ENCODE data around the gene GJB4. TPM values are rescaled to one million over a fixed set of nuclear protein-coding genes. Genes with fewer than 3 reads are reported as not detected.
A peak's percentile ranks its signal among the peaks of the same experiment; 100 is the strongest.

GJB4 gene
- total and polyA plus RNA-seq, 3 donors from 2014 or later = not detected

DNA sequence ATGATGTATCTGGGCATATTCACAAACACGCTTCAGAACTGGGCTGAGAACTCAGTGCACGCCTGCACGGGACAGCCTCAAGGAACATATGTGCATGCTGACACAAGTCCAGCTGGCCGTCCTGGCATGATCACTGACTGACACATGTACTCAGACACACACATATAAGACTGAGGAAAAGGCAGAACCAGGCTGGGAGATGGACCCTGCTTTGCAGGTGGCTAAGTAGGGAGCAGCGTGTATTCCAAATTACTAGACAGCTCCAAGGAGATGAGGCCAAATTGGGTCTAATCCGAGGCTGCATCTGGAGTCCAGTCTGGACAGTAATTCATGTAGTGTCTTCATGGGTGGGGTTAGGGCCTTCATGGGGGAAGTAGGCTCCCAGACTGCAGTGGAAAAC, 46.1 kb upstream of the GJB4 start:
- H3K36me3 ChIP-seq (ENCODE audit: low read depth, missing control alignments) = no peaks in the 10 kb centered on the region
- DNase-seq = peak; percentile 44
- WGBS, 2 donors = 59 to 71% methylated on average over 6 of the region's 6 CpGs
- intact Hi-C loops (cut with DNase I; ENCODE audit: low total_unique reads) = no loop called here
- no peak overlapping the region for H3K4me3 ChIP-seq
- H3K27me3 ChIP-seq = no peaks in the 10 kb centered on the region
- no peak overlapping the region for H3K27ac ChIP-seq
- H3K4me1 ChIP-seq = no peaks in the 10 kb centered on the region
- no peak for TF ChIP-seq CTCF (IDR thresholded peaks at IDR 0.05)
- TF ChIP-seq POLR2A (IDR thresholded peaks at IDR 0.05) = no peak
- no peaks in the 10 kb centered on the region for H3K9me3 ChIP-seq

- WGBS, 2 donors = 46 to 55% methylated on average over 3 of the region's 3 CpGs
- DNase-seq = no peak
- H3K36me3 ChIP-seq (ENCODE audit: low read depth, missing control alignments) = no peaks in the 10 kb centered on the region
- intact Hi-C loops (cut with DNase I; ENCODE audit: low total_unique reads) = no loop called here
- H3K27ac ChIP-seq = no peak overlapping the region
- no peaks in the 10 kb centered on the region for H3K27me3 ChIP-seq
- TF ChIP-seq CTCF (IDR thresholded peaks at IDR 0.05) (no peak), POLR2A (IDR thresholded peaks at IDR 0.05) (no peak)
- no peaks in the 10 kb centered on the region for H3K9me3 ChIP-seq
- no peak overlapping the region for H3K4me3 ChIP-seq
- H3K4me1 ChIP-seq = no peaks in the 10 kb centered on the region
Measured at GRCh38 chr1:34714386-34714785, 45.2 kb upstream of the GJB4 start.

GRCh38 chr1:34715139-34715538, 44.4 kb upstream of the GJB4 start:
- no peak for TF ChIP-seq POLR2A (IDR thresholded peaks at IDR 0.05)
- no peak for TF ChIP-seq CTCF (IDR thresholded peaks at IDR 0.05)
- WGBS, 2 donors = 88 to 93% methylated on average over 3 of the region's 3 CpGs
- intact Hi-C loops (cut with DNase I; ENCODE audit: low total_unique reads) = no loop called here
- Histone ChIP-seq H3K4me1 (no peaks in the 10 kb centered on the region), H3K36me3 (ENCODE audit: low read depth, missing control alignments) (no peaks in the 10 kb centered on the region), H3K27ac (no peak overlapping the region), H3K4me3 (no peak overlapping the region), H3K27me3 (no peaks in the 10 kb centered on the region), H3K9me3 (no peaks in the 10 kb centered on the region)
- DNase-seq = no peak

DNA sequence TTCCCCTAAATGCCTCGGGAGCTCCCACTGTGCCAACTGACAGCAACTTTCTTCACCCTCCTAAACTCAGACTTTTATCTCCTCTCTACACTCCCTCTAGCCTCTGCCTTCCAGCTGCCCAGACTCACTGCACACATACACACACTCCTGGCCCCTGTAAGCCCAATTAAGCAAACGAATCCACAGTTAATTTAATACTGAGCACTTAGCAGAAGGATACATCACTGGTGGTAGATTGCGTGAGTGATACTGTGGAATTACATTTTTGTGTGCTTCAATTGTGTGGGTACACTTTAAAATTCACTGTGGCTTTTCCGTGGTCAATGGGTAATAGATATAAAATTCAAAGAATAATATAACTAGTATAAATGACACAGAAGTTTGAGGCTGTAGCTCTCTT, 38.3 kb upstream of the GJB4 start:
- no peaks in the 10 kb centered on the region for H3K9me3 ChIP-seq
- no peak overlapping the region for H3K4me3 ChIP-seq
- no peaks in the 10 kb centered on the region for H3K27me3 ChIP-seq
- H3K4me1 ChIP-seq = no peaks in the 10 kb centered on the region
- intact Hi-C loops (cut with DNase I; ENCODE audit: low total_unique reads) = no loop called here
- WGBS, 2 donors = 72 to 75% methylated on average over 4 of the region's 4 CpGs
- TF ChIP-seq CTCF (IDR thresholded peaks at IDR 0.05) (no peak), POLR2A (IDR thresholded peaks at IDR 0.05) (no peak)
- H3K27ac ChIP-seq = no peak overlapping the region
- no peaks in the 10 kb centered on the region for H3K36me3 ChIP-seq (ENCODE audit: low read depth, missing control alignments)
- DNase-seq = no peak

DNA sequence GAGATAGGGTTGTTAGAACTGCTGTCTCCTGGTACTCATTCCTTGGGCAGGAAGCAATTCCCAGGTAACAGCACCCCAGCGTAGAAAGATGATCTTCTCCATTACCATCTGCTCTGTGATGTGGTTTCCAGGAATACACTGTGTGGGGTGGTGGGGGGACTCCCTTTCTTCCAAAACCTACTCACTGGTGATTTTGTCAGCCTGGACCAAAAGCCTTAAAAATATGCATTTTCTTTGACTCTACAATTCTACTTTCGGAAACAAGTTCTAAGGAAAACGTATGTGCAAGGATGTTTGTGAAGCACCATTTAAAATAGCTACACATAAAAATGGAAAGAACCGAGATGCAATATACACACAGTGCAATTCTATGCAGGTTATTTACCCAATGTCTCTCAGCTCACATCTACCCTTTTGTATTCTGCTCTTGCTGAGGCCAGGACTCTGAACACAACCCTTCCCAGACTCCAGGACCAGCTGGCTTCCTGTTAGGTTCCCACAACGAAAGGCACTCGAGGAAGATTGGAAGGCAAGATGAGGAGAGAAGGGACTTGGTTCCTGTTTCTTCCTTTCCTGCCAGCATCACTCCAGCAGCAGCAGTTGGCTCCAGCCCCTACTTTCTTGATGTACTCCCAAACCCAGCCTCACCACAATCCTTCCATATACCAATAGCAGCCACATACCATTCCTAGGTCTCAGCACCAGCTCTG, 37.7 kb upstream of the GJB4 start:
- H3K27me3 ChIP-seq = no peaks in the 10 kb centered on the region
- 81 to 82% methylated on average over 6 of the region's 6 CpGs for WGBS, 2 donors
- intact Hi-C loops (cut with DNase I; ENCODE audit: low total_unique reads) = no loop called here

More for the DNA sequence above, 37.7 kb upstream of the GJB4 start:
- H3K27ac ChIP-seq = no peak overlapping the region
- no peaks in the 10 kb centered on the region for H3K36me3 ChIP-seq (ENCODE audit: low read depth, missing control alignments)
- H3K4me1 ChIP-seq = no peaks in the 10 kb centered on the region
- TF ChIP-seq CTCF (IDR thresholded peaks at IDR 0.05) = no peak
- TF ChIP-seq POLR2A (IDR thresholded peaks at IDR 0.05) = no peak
- no peaks in the 10 kb centered on the region for H3K9me3 ChIP-seq
- H3K4me3 ChIP-seq = no peak overlapping the region
- no peak for DNase-seq
